Retinal pigment epithelial cell (primary cell): ENCODE data around the gene C16orf74.

Experiments used
- DNase-seq: peaks from one replicate; pipeline ENCODE4 v3.0.0-alpha.2; 2010; ENCODE audit warnings: low read depth
- H3K4me3 ChIP-seq: 2 replicates; pipeline ENCODE4 v1.5.1; 2011; ENCODE audit warnings: mild to moderate bottlenecking, low read length, control low read depth, moderate library complexity
- CTCF ChIP-seq: conservative IDR thresholded peaks from 2 replicates; pipeline ENCODE4 v1.5.1; 2011; ENCODE audit warnings: low read depth, low read length, control low read depth, inconsistent platforms

C16orf74 gene

GRCh38 chr16:85696781-85697180 lies 54.1 kb downstream of the C16orf74 start:
- no peak overlapping the region for H3K4me3 ChIP-seq
- no peak for DNase-seq
- no peak for TF ChIP-seq CTCF

GRCh38 chr16:85695196-85696128 lies 55.4 kb downstream of the C16orf74 start:
- TF ChIP-seq CTCF, result no peak
- DNase-seq, result no peak
- no peak overlapping the region for H3K4me3 ChIP-seq

- no peak for TF ChIP-seq CTCF
- no peak overlapping the region for H3K4me3 ChIP-seq
- DNase-seq, result no peak
Observed at GRCh38 chr16:85690469-85691064, 60.3 kb downstream of the C16orf74 start.

- no peak for TF ChIP-seq CTCF
- DNase-seq, result no peak
- H3K4me3 ChIP-seq, result no peak overlapping the region
Observed at GRCh38 chr16:85689950-85690320, 61.0 kb downstream of the C16orf74 start.

GRCh38 chr16:85689285-85689949 lies 61.5 kb downstream of the C16orf74 start:
- H3K4me3 ChIP-seq, result peak overlapping the region; percentile 42
- DNase-seq, result no peak
- no peak for TF ChIP-seq CTCF

GRCh38 chr16:85688586-85689284 lies 62.2 kb downstream of the C16orf74 start, which contains the start of gene GINS2:
Gene GINS2, minus strand, starts transcription at chr16:85688954. Its CDS starts 56 bp downstream, at chr16:85688898.
- DNase-seq, result peak; percentile 51
- no peak for TF ChIP-seq CTCF
- peak within 1 kb of the TSS; percentile 67 for H3K4me3 ChIP-seq
